ENCODE data around the gene KDM4B.

Gene KDM4B

GRCh38 chr19:5052945-5053485 lies 84.1 kb downstream of the KDM4B start:
- no peak for DNase-seq

- no peak for DNase-seq
Measured at GRCh38 chr19:5053661-5054060, 84.7 kb downstream of the KDM4B start.

GRCh38 chr19:5054551-5055456 lies 85.9 kb downstream of the KDM4B start:
- DNase-seq = no peak

GRCh38 chr19:5055457-5055776 lies 86.5 kb downstream of the KDM4B start:
- DNase-seq = no peak

- no peak for DNase-seq
Measured at GRCh38 chr19:5057860-5058259, 88.9 kb downstream of the KDM4B start.

GRCh38 chr19:5058521-5059212 lies 89.8 kb downstream of the KDM4B start:
- no peak for DNase-seq

- DNase-seq = no peak
Measured at GRCh38 chr19:5059213-5059574, 90.3 kb downstream of the KDM4B start.

- DNase-seq = no peak
Measured at GRCh38 chr19:5059793-5060192, 90.9 kb downstream of the KDM4B start.

- DNase-seq = no peak
Measured at GRCh38 chr19:5062195-5062594, 93.3 kb downstream of the KDM4B start.

- DNase-seq = no peak
Measured at GRCh38 chr19:5062799-5063198, 93.9 kb downstream of the KDM4B start.

GRCh38 chr19:5063873-5064645 lies 95.1 kb downstream of the KDM4B start:
- DNase-seq = no peak

GRCh38 chr19:5064896-5065295 lies 96.0 kb downstream of the KDM4B start:
- DNase-seq = no peak

- DNase-seq = no peak
Measured at GRCh38 chr19:5065663-5066093, 96.8 kb downstream of the KDM4B start.

- DNase-seq = no peak
Measured at GRCh38 chr19:5066768-5067167, 97.9 kb downstream of the KDM4B start.

- DNase-seq = no peak
Measured at GRCh38 chr19:5067678-5068077, 98.8 kb downstream of the KDM4B start.

GRCh38 chr19:5068233-5069072 lies 99.5 kb downstream of the KDM4B start:
- no peak for DNase-seq

- no peak for DNase-seq
Measured at GRCh38 chr19:5070331-5070730, 101.4 kb downstream of the KDM4B start.

- DNase-seq = no peak
Measured at GRCh38 chr19:5070930-5071329, 102.0 kb downstream of the KDM4B start.

- no peak for DNase-seq
Measured at GRCh38 chr19:5071579-5071978, 102.7 kb downstream of the KDM4B start.

GRCh38 chr19:5072115-5072514 lies 103.2 kb downstream of the KDM4B start:
- no peak for DNase-seq

GRCh38 chr19:5073153-5073844 lies 104.4 kb downstream of the KDM4B start:
- no peak for DNase-seq

GRCh38 chr19:5074407-5074806 lies 105.5 kb downstream of the KDM4B start:
- DNase-seq = no peak
